PC-9 (cell line): Measurements from ENCODE around the gene LRMDA. TPM values are rescaled to one million over a fixed set of nuclear protein-coding genes. Genes with fewer than 3 reads are reported as not detected.

Experiments
- BruUV-seq: library from RNA; stranded (reverse); fragments of 400-500 nt; replicated peaks from 2 replicates; lab custom pipeline; 2021; lab: Mats Ljungman, UMichigan
- CTCF ChIA-PET: fragments of 300-600 bp; sonication (Branson Sonifier 250); formaldehyde crosslinking; loops from one replicate; lab custom pipeline; 2022; ENCODE audit warnings: antibody characterized with exemption; lab: Charles Lee
- POLR2A ChIA-PET: fragments of 300-600 bp; sonication (Branson Sonifier 250); formaldehyde crosslinking; loops from one replicate; lab custom pipeline; 2022; ENCODE audit warnings: antibody characterized with exemption; ENCODE audit not compliant: unreplicated experiment; lab: Charles Lee
- DNase-seq, 2 experiments: peaks; one replicate each; pipeline versions ENCODE4 v3.0.0 to v3.0.0-alpha.2; 2015 to 2022; ENCODE audit warnings: mixed read lengths in 1 of 2
- H2AFZ ChIP-seq: fragments of 200-600 bp; sonication (generic); 2 replicates; pipeline ENCODE4 v1.8.1; 2017; ENCODE audit warnings: antibody characterized with exemption
- H3F3A ChIP-seq: fragments of 200-600 bp; sonication (generic); 2 replicates; pipeline ENCODE4 v1.8.1; 2017; ENCODE audit warnings: antibody characterized with exemption, mild to moderate bottlenecking, low read depth; ENCODE audit not compliant: insufficient read depth
- H3K27ac ChIP-seq: fragments of 200-600 bp; sonication (generic); 2 replicates; pipeline ENCODE4 v1.6.1; 2016; ENCODE audit warnings: mixed run types
- H3K27me3 ChIP-seq: fragments of 200-600 bp; sonication (generic); 2 replicates; pipeline ENCODE4 v1.6.1; 2016; ENCODE audit warnings: low read depth, mixed run types; ENCODE audit not compliant: insufficient read depth
- H3K36me3 ChIP-seq: fragments of 200-600 bp; sonication (generic); 2 replicates; pipeline ENCODE4 v1.6.1; 2016; ENCODE audit warnings: low read depth, mixed run types
- H3K4me1 ChIP-seq: fragments of 200-600 bp; sonication (generic); replicated peaks from 2 replicates; pipeline ENCODE4 v1.6.1; 2016; ENCODE audit warnings: mixed run types; ENCODE audit not compliant: insufficient read depth
- H3K4me2 ChIP-seq: fragments of 200-600 bp; sonication (generic); 2 replicates; pipeline ENCODE4 v1.6.1; 2017; ENCODE audit warnings: mixed run types
- H3K4me3 ChIP-seq: fragments of 200-600 bp; sonication (generic); 2 replicates; pipeline ENCODE4 v1.6.1; 2016; ENCODE audit warnings: mixed run types
- H3K79me2 ChIP-seq: fragments of 200-600 bp; sonication (generic); 2 replicates; pipeline ENCODE4 v1.6.1; 2017; ENCODE audit warnings: low read depth, mixed run types
- H3K9me2 ChIP-seq: fragments of 200-600 bp; sonication (generic); 2 replicates; pipeline ENCODE4 v1.8.1; 2017; ENCODE audit warnings: mild to moderate bottlenecking; ENCODE audit not compliant: insufficient read depth
- H3K9me3 ChIP-seq: fragments of 200-600 bp; sonication (generic); 2 replicates; pipeline ENCODE4 v1.8.1; 2016; ENCODE audit warnings: low read depth; ENCODE audit not compliant: insufficient read depth
- H4K20me1 ChIP-seq: fragments of 200-600 bp; sonication (generic); 2 replicates; pipeline ENCODE4 v1.8.1; 2017; ENCODE audit not compliant: insufficient read depth
- EZH2 ChIP-seq: fragments of 200-600 bp; sonication (generic); IDR thresholded peaks from 2 replicates; pipeline ENCODE4 v1.8.0; 2017; ENCODE audit warnings: antibody characterized with exemption, low read depth
- intact Hi-C: fragments of 100-400 bp; cut with micrococcal nuclease; formaldehyde crosslinking; loops from one replicate; pipeline ENCODE4 v1.10.0; 2022; ENCODE audit not compliant: unreplicated experiment
- total RNA-seq: library from RNA; stranded (reverse); gene quantifications from 2 replicates; pipeline ENCODE4 v1.2.3, GENCODE V29; 2021
- TF ChIP-seq, protein P1 (sequence below): fragments of 200-600 bp; sonication (generic); conservative IDR thresholded peaks from 2 replicates; pipeline ENCODE4 v1.6.1; 2017; ENCODE audit warnings: mixed run types, antibody characterized with exemption, mild to moderate bottlenecking, moderate library complexity

LRMDA gene
- total RNA-seq, 1 experiment from 2014 or later: not detected

DNA sequence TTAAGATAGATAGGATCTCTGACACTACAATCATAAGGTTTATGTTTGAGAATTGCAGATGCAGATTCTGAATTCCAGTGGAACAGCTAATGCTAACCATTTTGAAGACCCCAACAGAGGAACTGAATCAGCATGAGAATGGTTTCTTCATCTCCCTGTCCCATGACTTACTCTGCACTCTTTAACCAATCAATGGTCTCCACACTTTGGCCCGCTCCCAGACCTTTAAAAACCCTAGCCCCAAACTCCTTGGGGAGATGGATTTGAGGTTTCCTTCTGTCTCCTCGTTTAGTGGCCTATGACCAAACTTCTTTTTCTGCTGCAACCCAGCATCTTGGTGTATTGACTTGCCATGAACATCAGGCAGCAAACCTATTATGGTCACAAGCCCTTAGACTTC, 804.9 kb downstream of the LRMDA start:
- Histone ChIP-seq H3K4me1 (no peaks in the 10 kb centered on the region), H3K79me2 (no peaks in the 10 kb centered on the region), H3K9me3 (no peaks in the 10 kb centered on the region), H3F3A (no peaks in the 10 kb centered on the region), H3K27me3 (no peaks in the 10 kb centered on the region), H2AFZ (no peak overlapping the region), H3K36me3 (no peaks in the 10 kb centered on the region), H3K4me3 (no peak overlapping the region), H4K20me1 (no peaks in the 10 kb centered on the region), H3K27ac (no peak overlapping the region), H3K4me2 (no peak overlapping the region), H3K9me2 (no peaks in the 10 kb centered on the region)
- no peak for TF ChIP-seq EZH2
- TF ChIP-seq, protein P1, sequence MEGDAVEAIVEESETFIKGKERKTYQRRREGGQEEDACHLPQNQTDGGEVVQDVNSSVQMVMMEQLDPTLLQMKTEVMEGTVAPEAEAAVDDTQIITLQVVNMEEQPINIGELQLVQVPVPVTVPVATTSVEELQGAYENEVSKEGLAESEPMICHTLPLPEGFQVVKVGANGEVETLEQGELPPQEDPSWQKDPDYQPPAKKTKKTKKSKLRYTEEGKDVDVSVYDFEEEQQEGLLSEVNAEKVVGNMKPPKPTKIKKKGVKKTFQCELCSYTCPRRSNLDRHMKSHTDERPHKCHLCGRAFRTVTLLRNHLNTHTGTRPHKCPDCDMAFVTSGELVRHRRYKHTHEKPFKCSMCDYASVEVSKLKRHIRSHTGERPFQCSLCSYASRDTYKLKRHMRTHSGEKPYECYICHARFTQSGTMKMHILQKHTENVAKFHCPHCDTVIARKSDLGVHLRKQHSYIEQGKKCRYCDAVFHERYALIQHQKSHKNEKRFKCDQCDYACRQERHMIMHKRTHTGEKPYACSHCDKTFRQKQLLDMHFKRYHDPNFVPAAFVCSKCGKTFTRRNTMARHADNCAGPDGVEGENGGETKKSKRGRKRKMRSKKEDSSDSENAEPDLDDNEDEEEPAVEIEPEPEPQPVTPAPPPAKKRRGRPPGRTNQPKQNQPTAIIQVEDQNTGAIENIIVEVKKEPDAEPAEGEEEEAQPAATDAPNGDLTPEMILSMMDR: no peak
- ChIA-PET POLR2A (no interaction called here), CTCF (no interaction called here)
- BruUV-seq: no TSS peak
- intact Hi-C loops: no loop called here
- no peak for DNase-seq

DNA sequence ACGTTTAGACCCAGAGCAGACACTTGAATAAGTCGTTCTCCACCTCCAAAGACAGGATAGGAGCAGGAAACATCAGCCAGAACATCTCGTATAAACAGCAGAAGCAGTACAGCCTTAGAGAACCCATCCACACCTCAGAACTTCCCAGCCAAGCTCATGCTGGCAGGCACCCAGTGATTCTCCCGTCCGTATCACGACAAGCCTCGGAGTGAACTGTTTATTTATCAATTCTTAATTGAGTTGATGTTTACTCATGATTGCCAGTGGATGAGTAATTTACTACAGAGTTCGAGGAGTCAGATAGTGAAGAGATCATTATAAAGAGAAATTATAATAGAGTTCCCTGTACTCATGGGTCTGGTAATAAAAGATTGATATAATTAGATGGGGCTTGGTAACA, 811.5 kb downstream of the LRMDA start:
- POLR2A ChIA-PET: no interaction called here
- H3K36me3 ChIP-seq: no peaks in the 10 kb centered on the region
- H4K20me1 ChIP-seq: no peaks in the 10 kb centered on the region
- no peaks in the 10 kb centered on the region for H3K4me1 ChIP-seq
- H3F3A ChIP-seq: no peaks in the 10 kb centered on the region
- TF ChIP-seq EZH2: no peak
- TF ChIP-seq, protein P1: no peak
- H3K4me3 ChIP-seq: no peak overlapping the region
- no peaks in the 10 kb centered on the region for H3K79me2 ChIP-seq
- CTCF ChIA-PET: no interaction called here
- no TSS peak for BruUV-seq
- no peak overlapping the region for H3K27ac ChIP-seq
- intact Hi-C loops: no loop called here
- no peak overlapping the region for H2AFZ ChIP-seq
- no peaks in the 10 kb centered on the region for H3K27me3 ChIP-seq
- no peaks in the 10 kb centered on the region for H3K9me2 ChIP-seq
- H3K4me2 ChIP-seq: no peak overlapping the region
- no peaks in the 10 kb centered on the region for H3K9me3 ChIP-seq
- no peak for DNase-seq

DNA sequence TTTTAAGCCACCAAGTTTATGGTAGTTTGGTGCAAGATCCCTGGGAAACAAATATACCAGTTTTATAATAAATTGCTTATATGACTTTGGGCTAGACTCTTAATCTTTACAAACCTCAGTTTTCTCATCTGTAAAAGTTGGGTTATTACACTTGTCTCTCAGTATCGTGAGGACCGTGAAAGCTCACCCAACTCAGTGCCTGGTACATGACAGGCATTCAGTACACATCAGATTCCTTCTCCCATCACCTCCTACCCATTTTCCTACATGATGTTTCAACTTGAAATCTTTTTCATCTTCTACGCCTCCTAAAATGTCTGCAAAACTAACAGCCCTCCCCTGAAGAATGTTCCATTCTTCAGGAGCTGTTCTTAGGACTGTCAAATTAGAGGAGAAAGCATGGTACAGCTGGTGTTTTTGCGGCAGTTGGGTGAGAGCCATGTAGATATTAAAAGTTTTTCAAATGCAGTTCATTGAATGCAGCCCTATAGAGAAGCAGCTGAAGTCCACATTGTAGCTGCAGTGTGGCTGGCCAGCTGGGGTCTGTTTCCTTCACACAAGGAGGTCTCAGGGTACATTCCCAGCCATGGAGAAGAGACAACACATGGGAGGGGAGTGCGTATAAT, 812.8 kb downstream of the LRMDA start:
- no peaks in the 10 kb centered on the region for H3K79me2 ChIP-seq
- DNase-seq: no peak
- H2AFZ ChIP-seq: no peak overlapping the region
- intact Hi-C loops: no loop called here
- no peaks in the 10 kb centered on the region for H3K9me2 ChIP-seq
- ChIA-PET CTCF (interaction anchor here (0.5 kb wide), 1 partner anchor 59 kb away, joined by 8 read pairs; no protein-coding TSS in a partner anchor), POLR2A (interaction anchor here (0.6 kb wide), 1 partner anchor 1570 kb away, joined by 4 read pairs; no protein-coding TSS in a partner anchor)
- H3K9me3 ChIP-seq: no peaks in the 10 kb centered on the region
- no TSS peak for BruUV-seq
- TF ChIP-seq, protein P1: no peak
- no peak for TF ChIP-seq EZH2
- H3K36me3 ChIP-seq: no peaks in the 10 kb centered on the region
- no peaks in the 10 kb centered on the region for H3F3A ChIP-seq
- H4K20me1 ChIP-seq: no peaks in the 10 kb centered on the region
- no peaks in the 10 kb centered on the region for H3K27me3 ChIP-seq
- no peak overlapping the region for H3K27ac ChIP-seq
- H3K4me3 ChIP-seq: no peak overlapping the region
- no peaks in the 10 kb centered on the region for H3K4me1 ChIP-seq
- no peak overlapping the region for H3K4me2 ChIP-seq
